GM10266 (cell line): Measurements from ENCODE around the gene LDAH.

ENCODE experiments used
- DNase-seq: peaks from one replicate; pipeline ENCODE4 v3.0.0; 2012; ENCODE audit errors: extremely low spot score
- TF ChIP-seq, protein P1 (sequence below): IDR thresholded peaks from 2 replicates; pipeline ENCODE4 v1.5.1; 2012; ENCODE audit warnings: mild to moderate bottlenecking, low read depth; ENCODE audit not compliant: control insufficient read depth, insufficient read depth; ENCODE audit errors: missing control alignments

LDAH gene

DNA sequence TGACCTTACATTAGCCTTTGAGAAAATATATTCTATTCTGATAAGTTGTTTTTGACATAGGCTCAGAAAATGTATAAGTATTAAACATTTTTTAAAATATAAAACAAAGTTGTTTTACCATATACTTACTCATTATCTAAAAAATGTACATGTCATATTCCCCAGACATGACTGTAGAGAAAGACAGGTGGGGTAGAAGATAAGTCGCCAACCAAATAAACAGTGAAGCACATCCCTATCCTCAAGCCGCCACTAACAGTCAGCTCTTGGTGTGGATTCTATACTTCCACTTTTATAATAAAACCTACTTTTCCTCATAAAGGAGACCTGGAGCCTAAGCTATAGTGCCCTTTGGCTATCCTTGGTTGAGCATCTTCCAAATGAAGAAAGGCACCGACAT is 129.6 kb downstream of the LDAH start:
- DNase-seq = no peak
- TF ChIP-seq, protein P1, sequence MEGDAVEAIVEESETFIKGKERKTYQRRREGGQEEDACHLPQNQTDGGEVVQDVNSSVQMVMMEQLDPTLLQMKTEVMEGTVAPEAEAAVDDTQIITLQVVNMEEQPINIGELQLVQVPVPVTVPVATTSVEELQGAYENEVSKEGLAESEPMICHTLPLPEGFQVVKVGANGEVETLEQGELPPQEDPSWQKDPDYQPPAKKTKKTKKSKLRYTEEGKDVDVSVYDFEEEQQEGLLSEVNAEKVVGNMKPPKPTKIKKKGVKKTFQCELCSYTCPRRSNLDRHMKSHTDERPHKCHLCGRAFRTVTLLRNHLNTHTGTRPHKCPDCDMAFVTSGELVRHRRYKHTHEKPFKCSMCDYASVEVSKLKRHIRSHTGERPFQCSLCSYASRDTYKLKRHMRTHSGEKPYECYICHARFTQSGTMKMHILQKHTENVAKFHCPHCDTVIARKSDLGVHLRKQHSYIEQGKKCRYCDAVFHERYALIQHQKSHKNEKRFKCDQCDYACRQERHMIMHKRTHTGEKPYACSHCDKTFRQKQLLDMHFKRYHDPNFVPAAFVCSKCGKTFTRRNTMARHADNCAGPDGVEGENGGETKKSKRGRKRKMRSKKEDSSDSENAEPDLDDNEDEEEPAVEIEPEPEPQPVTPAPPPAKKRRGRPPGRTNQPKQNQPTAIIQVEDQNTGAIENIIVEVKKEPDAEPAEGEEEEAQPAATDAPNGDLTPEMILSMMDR = no peak

DNA sequence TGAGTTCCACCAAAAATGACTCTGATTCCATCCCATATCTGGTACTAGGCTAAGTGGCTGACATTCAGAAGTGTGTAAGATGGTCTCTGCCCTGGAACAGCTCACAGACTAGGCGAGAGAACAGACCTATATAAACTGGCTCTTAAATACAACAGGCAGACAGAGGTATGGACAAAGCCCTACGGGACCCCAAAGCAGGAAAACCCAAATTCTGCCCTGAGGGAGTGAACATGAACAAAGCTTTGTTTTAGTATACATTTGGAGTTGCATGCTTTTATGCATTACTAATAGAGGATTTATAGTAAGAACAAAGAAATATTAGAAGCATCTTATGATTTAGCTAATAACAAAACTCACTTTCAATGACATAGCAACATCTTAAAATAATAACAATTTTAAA is 130.8 kb downstream of the LDAH start:
- DNase-seq = no peak
- TF ChIP-seq, protein P1 = no peak

DNA sequence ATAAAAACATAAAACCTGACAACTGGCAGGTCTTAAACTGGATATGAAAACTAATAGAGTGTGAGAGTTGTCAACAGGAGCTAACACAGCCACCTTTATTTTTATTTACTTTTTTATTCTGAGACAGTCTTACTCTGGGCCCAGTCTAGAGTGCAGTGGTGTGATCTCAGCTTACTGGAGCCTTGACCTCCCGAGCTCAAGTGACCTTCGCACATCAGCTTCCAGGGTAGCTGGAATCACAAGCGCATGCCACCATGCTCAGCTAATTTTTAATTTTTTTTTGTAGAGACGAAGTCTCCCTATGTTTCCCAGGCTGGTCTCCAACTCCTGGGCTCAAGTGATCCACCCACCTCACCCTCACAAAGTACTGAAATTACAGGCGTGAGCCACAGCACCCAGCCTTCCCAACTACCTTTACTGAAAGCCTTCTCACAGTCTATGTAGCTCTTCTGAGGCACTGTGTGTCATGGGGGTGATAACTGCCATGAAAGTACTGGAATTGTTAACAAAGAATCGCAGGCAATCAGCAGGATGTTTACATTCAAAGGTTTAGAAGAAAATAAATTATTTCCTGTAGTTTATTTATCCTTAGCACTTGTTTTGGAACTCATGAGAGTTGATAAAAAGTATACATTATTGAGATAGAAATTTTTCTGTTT is 131.7 kb downstream of the LDAH start:
- TF ChIP-seq, protein P1 = no peak
- DNase-seq = no peak

DNA sequence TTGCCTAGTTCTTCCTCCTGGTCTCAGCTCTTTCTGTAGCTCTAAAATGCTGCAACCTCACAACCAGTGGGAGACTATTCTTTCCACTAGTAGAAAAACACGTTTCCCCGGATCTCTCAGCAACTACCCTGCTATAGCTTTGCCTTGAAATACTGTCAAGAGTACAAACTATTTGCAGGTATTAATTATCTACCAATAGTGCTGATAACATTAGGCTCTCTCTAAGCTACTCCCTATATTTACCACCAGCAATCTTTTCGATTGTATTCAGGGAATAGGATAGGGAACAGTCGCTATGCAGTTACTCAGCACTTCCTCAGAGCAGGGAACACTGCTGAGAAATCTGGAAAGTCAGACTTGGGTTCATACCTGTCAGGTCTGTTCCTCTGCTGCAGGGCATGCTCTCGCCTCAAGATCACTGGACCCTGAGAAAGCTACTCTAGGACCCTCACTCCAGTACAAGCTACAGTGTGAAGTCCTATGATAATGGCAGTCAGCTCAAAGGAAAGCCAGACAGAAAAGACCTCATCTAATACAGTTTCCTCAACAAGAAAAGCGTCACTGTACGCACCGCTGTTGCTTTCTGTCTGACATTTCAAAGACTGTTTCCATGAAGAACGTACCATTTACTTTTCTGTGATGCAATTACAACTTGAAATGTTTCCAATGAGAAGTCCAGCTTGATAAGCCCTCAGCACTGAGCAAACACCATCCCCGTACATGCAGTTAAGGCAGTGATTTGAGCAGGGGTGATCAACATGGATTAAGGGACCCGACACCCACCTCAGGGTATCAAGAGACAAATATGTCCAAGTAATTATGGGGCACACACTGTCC is 133.3 kb downstream of the LDAH start:
- no peak for DNase-seq
- TF ChIP-seq, protein P1 = no peak

GRCh38 chr2:20687260-20687832 is 135.6 kb downstream of the LDAH start:
- TF ChIP-seq, protein P1 = no peak
- DNase-seq = no peak

DNA sequence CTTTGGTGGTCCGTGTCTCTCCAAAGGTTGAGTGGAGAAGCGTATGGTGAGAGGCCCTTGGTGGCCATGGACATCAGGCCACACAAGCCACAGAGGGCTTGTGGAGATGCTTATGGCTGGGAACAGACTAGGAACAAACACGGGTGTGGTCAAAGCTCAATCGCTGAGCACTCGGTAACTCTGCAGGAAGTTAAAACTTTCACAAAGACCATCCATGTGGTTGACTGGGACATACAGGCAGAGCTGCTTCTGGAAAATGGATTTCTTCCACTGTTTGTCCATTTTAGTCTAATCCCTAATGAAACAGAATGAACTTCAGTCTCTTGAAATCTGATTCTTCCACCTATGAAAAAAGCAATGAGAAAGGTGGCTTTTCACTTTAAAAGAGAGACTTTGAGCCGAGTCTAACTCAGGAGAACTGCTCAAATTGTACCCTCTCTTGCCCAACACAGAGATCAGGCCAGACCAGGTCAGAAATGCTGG is 138.3 kb downstream of the LDAH start:
- DNase-seq = no peak
- TF ChIP-seq, protein P1 = no peak

DNA sequence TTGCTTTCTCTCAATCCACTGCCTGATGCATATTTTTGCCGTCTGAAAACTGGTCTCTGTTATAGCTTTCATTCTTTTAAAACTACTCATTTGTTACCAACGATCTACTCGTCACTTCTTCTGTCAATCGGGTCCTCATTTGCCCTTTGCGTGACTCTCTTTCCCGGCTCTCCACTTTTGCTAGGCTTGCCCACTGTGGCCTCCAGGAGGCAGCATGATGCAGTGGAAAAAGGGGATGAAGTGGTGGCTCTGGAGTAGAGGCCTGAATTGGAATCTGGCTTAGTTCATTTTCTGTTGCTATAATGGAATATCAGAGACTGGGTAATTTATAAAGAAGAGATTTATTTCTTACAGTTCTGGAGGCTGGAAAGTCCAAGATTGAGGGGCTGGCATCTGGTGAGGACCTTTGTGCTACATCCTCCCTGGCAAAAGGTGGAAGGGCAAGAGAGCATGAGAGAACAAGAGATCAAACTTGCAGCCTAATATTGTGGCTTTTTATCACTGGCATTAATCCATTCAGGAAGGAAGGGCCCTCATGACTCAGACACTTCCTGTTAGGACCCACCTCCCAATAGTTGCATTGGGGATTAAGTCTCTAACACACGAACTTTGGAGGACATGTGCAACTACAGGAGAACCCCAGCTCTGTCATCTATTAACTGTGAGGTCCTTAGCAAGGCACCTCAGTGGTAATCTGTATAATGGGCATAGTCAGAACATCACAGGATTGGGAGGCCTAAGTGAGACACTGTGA is 140.6 kb downstream of the LDAH start:
- TF ChIP-seq, protein P1 = peak; percentile 46
- DNase-seq = no peak
